Measurements from ENCODE around the gene PIERCE2. TPM values are rescaled to one million over a fixed set of nuclear protein-coding genes. Genes with fewer than 3 reads are reported as not detected.

The PIERCE2 gene
- total and polyA plus RNA-seq, 2 donors (not counting 3 experiments of a cell fraction or from before 2014, with no cell fraction given) = 1.4 to 2.3 TPM

DNA sequence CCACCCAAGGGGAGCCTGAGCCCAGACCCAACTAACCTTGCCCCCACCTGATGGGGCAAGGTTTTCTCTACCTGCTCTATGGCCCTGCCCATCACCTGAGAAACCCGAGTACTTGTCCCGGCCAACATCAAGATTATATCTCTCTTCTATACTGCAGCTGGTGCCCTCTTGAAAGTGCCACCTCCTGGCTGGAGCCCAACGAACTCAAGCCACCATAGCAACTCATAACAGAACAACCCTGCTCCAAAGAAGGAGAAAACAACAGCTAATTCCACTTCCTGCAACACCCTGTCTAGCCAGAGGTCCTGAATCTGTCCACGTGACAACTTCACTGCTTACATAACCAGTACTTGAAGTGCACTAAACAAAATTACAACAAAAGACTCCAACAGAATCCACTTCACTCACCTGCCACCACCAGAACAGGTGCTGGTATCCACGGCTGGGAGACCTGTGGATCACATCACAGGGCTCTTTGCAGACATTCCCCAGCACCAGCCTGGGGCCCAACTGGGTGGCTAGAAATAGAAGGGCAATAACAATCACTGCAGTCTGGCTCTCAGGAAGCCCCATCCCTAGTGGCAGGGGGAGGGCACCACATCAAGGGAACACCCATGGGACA is 49.2 kb downstream of the PIERCE2 start:
- Histone ChIP-seq H3K9me3 (replicated peaks; ENCODE audit: control insufficient read depth, insufficient read depth, low read length) (no peaks in the 10 kb centered on the region), H3K79me2 (ENCODE audit: control insufficient read depth, insufficient read depth, low read length) (no peaks in the 10 kb centered on the region), H3K4me2 (ENCODE audit: insufficient read depth, low read length) (no peak overlapping the region), H3K9ac (replicated peaks; ENCODE audit: extremely low read depth, insufficient read depth, low read length) (no peak overlapping the region), H4K20me1 (replicated peaks; ENCODE audit: control insufficient read depth, extremely low read depth, insufficient read depth, low read length) (no peaks in the 10 kb centered on the region), H3K27ac (ENCODE audit: insufficient read depth, low read depth, low read length) (no peak overlapping the region), H3K4me3 (replicated peaks in 1 of 3; ENCODE audit: insufficient read depth in 1 of 3, low read depth in 1 of 3, low read length in 3 of 3) (no peak overlapping the region), H3K4me1 (ENCODE audit: control insufficient read depth, extremely low read depth, insufficient read depth, low read length) (no peaks in the 10 kb centered on the region), H3K9me1 (replicated peaks; ENCODE audit: control insufficient read depth, extremely low read depth, insufficient read depth, low read length) (no peaks in the 10 kb centered on the region), H3K36me3 (ENCODE audit: control insufficient read depth in 2 of 2, extremely low read depth in 1 of 2, insufficient read depth in 2 of 2, low read length in 2 of 2) (no peaks in the 10 kb centered on the region), H3K27me3 (ENCODE audit: control insufficient read depth in 2 of 2, insufficient read depth in 2 of 2, low read length in 2 of 2) (no peaks in the 10 kb centered on the region), H2AFZ (ENCODE audit: low read depth, low read length) (no peak overlapping the region)
- dilution Hi-C loops (cut with MboI; ENCODE audit: extremely low pct_ligation_motif_present, low sequenced_read_pairs) = no loop called here
- no peak for DNase-seq (ENCODE audit: low read depth, low spot score)
- no TSS peak for BruUV-seq (replicated peaks)
- TF ChIP-seq FOS (IDR thresholded peaks at IDR 0.05; ENCODE audit: borderline replicate concordance, insufficient read depth, low read length) (no peak), GATA2 (IDR thresholded peaks at IDR 0.05; ENCODE audit: insufficient read depth, insufficient read length, low read depth, low read length) (no peak)
- TF ChIP-seq, protein P1, sequence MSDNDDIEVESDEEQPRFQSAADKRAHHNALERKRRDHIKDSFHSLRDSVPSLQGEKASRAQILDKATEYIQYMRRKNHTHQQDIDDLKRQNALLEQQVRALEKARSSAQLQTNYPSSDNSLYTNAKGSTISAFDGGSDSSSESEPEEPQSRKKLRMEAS (IDR thresholded peaks at IDR 0.05; ENCODE audit: insufficient read depth, insufficient read length) = no peak
- CTCF ChIA-PET = interaction anchor here (0.6 to 1.6 kb wide), 2 partner anchors 18 to 59 kb away, joined by 3 to 5 read pairs; no protein-coding TSS in a partner anchor
- no peak for FAIRE-seq
- intact Hi-C loops (cut with micrococcal nuclease) = no loop called here
- POLR2A ChIA-PET = no interaction called here

- Histone ChIP-seq H3K27me3 (ENCODE audit: control insufficient read depth in 2 of 2, insufficient read depth in 2 of 2, low read length in 2 of 2) (no peaks in the 10 kb centered on the region), H3K36me3 (ENCODE audit: control insufficient read depth in 2 of 2, extremely low read depth in 1 of 2, insufficient read depth in 2 of 2, low read length in 2 of 2) (no peaks in the 10 kb centered on the region), H3K9me1 (replicated peaks; ENCODE audit: control insufficient read depth, extremely low read depth, insufficient read depth, low read length) (no peaks in the 10 kb centered on the region), H3K9me3 (replicated peaks; ENCODE audit: control insufficient read depth, insufficient read depth, low read length) (no peaks in the 10 kb centered on the region), H3K27ac (ENCODE audit: insufficient read depth, low read depth, low read length) (no peak overlapping the region), H3K4me3 (replicated peaks in 1 of 3; ENCODE audit: insufficient read depth in 1 of 3, low read depth in 1 of 3, low read length in 3 of 3) (no peak overlapping the region), H3K4me2 (ENCODE audit: insufficient read depth, low read length) (no peak overlapping the region), H4K20me1 (replicated peaks; ENCODE audit: control insufficient read depth, extremely low read depth, insufficient read depth, low read length) (no peaks in the 10 kb centered on the region), H3K79me2 (ENCODE audit: control insufficient read depth, insufficient read depth, low read length) (no peaks in the 10 kb centered on the region), H3K4me1 (ENCODE audit: control insufficient read depth, extremely low read depth, insufficient read depth, low read length) (no peaks in the 10 kb centered on the region), H2AFZ (ENCODE audit: low read depth, low read length) (no peak overlapping the region), H3K9ac (replicated peaks; ENCODE audit: extremely low read depth, insufficient read depth, low read length) (no peak overlapping the region)
- TF ChIP-seq GATA2 (IDR thresholded peaks at IDR 0.05; ENCODE audit: insufficient read depth, insufficient read length, low read depth, low read length) (no peak), POLR2AphosphoS5 (IDR thresholded peaks at IDR 0.05; ENCODE audit: insufficient read depth, low read depth, low read length) (no peak), FOS (IDR thresholded peaks at IDR 0.05; ENCODE audit: borderline replicate concordance, insufficient read depth, low read length) (no peak), MYC (IDR thresholded peaks at IDR 0.05; ENCODE audit: low read depth, low read length) (no peak), CTCF (IDR thresholded peaks at IDR 0.05; ENCODE audit: extremely low read depth in 1 of 2, insufficient read depth in 1 of 2, low read depth in 1 of 2, low read length in 2 of 2) (no peak), EZH2 (IDR thresholded peaks at IDR 0.05; ENCODE audit: borderline replicate concordance, low read depth, low read length, severe bottlenecking) (no peak), POLR2A (IDR thresholded peaks at IDR 0.05; ENCODE audit: low read depth, low read length) (no peak), JUN (IDR thresholded peaks at IDR 0.05; ENCODE audit: borderline replicate concordance, insufficient read depth, insufficient read length, low read depth) (no peak)
- TF ChIP-seq, protein P1 (IDR thresholded peaks at IDR 0.05; ENCODE audit: insufficient read depth, insufficient read length) = no peak
- POLR2A ChIA-PET = no interaction called here
- dilution Hi-C loops (cut with MboI; ENCODE audit: extremely low pct_ligation_motif_present, low sequenced_read_pairs) (no loop called here), intact Hi-C loops (cut with micrococcal nuclease) (no loop called here)
- CTCF ChIA-PET = interaction anchor here (0.9 kb wide), 1 partner anchor 22 kb away, joined by 3 read pairs; no protein-coding TSS in a partner anchor
- peak; percentile 4 for FAIRE-seq
- no peak for DNase-seq (ENCODE audit: low read depth, low spot score)
- BruUV-seq (replicated peaks) = no TSS peak
Measured at GRCh38 chr15:55461447-55461846, 53.2 kb downstream of the PIERCE2 start.
